CD4-positive, alpha-beta T cell treated with Interferon gamma for 1 hour (primary cell): Measurements from ENCODE around the gene P2RX6.
A peak's percentile ranks its signal among the peaks of the same experiment; 100 is the strongest.

Experiments used
- DNase-seq: peaks from one replicate; pipeline ENCODE4 v3.0.0-alpha.2; 2020

P2RX6 gene

DNA sequence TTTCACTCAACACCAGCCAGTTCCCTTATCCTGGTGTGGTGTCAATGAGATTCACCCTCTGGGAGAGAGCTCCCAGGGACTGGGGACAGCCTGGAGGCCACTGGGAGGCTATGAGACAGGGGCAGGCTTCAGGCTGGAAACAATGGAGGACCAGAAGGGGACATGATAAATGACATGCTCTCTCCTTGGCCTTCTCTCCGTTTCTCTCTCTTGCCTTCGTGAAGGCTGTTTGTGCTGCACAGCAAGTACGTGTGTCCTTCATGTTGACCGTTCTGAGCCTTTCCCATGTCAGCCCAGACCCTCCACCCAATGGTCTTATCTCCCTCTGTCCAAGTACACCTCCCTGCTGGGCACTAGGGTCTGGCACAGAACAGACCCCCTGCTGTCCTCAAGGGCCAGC is 34.4 kb upstream of the P2RX6 start:
- DNase-seq: no peak

DNA sequence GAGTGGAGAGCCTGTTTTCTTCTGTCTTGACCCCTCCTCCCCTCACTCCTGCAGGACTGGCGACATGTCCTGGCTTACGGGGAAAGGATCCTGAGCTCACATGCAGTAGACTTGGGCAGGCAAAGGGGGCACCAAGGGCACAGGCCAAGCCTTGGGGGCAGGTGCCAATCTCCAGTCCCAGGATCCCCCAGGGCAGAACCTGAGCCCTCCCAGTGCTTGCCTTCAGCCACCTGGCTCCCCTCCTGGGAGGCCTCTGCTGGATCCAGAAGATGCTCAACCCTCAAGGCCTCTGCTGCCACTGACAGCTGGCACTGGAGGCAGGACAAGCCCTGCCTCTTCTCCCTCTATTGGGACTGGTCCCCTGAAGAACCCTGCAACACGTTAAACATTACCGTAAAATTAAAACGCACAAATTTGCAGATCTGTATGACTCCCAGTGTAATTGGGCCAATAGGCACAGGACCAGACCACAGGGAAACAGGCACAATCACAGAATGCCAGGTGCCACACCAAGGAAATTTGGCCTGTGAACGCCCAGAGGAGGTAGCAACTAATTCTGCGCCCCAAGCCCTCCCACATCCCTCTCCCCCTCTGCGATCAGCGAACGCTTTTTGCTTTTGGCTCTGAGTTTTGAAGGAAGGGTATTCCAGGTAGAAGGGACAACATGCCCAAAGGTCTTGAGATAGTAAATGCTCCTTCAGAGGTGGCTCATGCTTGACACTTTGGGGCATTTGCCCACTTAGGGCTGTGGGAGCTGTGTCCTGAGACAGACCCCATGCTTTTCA is 33.8 kb upstream of the P2RX6 start:
- DNase-seq: no peak

DNA sequence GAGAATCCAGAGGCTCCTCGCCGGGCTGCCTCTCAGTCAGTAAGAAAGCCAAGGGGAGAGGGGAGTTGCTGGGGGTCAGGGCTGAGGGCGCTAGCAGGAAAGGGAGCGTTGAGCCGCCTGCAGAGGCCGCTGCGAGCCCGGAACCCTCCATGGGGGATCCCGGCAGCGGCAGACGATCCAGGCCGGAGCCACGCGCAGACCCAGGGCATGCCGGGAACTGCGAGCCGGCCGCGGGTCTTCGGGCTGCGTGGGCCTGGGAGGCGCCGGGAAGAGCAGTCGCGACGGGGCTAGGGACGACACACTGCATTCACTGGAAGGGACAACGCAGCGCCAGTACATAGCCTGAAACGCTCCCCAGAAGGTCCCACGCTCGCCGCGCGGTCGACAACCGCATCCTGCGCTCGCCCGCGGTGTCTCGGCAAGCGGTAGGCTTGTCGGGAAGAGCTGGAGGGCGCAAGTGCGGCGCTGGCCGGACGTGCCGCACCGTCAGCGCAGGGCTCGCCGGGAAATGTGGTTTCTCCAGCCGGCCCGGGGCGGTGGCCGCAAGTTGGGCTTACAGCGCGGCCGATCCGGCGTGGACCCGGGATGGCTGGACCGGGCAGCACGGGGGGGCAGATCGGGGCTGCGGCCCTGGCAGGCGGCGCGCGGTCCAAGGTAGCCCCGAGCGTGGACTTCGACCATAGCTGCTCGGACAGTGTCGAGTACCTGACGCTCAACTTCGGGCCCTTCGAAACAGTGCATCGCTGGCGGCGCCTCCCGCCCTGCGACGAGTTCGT is 33.0 kb upstream of the P2RX6 start, which contains the start of gene LZTR1:
Gene LZTR1, plus strand, starts transcription at position 511 of the 776 bp plus-strand sequence. Its CDS starts 75 bp downstream, at position 586.
- peak; percentile 68 for DNase-seq

DNA sequence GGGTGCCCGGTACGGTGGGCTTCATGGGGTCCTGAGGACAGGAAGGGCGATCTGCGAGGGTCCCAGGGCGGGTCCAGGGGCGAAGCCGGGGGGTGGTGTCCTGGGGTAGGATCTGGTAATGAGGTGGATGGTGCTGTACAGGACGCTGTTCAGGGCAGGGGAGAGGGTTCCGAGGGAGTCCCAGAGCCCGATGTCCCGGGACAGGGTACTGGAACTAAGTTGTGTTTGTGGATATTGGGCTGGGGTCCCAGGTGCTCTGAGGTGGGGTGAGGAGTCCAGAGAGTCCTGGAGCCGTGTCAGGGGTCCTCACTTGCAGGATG is 32.4 kb upstream of the P2RX6 start:
- DNase-seq: no peak

DNA sequence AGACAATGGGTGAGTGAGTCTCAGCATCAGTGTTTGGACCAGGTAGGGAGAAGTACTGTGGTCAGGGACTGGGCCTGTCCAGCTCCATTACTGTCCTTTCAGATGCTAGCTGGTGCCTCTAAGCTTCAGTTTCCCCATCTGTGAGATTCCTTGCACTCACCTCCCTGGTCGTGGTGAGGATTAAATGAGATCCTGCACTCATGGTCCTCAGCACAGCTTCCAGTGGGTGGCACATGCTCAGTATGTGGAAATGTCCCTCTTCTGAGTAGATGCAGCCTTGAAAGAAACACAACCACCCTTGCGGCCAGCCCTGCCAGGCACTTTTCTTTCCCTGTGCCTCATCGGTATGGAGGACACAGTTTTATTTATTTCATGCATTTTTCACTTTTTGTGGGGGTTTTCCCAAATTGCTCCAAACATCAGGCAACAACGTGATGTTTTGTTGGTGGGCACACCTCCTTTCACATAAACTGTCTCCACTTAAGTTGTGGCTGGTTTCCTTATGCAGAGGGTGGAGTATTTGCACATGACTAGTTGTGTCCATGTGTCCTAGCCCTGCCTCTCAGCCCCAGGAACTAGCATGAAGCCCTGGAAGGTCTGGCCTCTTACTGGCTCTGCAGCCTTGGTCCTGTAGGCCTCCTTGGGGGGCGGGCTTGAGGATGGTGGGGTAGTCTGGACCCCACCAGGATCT is 31.7 kb upstream of the P2RX6 start:
- no peak for DNase-seq

DNA sequence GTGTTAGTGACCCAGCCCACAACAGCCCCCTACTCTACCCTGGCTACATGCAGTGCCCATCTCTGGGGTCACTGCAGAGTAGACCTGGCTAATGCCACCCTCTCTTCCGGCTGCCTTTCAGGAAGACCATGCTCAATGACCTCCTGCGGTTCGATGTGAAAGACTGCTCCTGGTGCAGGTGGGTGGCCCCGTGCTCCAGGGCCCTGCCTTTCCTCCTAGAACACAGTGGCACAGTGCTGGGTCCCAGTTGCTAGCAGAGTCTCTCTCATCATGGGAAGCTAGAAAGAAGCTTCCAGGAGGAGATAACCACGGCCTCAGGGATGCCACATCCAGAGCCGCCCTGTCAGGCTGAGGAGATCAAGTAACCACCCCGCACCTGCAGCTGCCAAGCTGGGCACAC is 29.2 kb upstream of the P2RX6 start:
- no peak for DNase-seq

- DNase-seq: no peak
Measured at GRCh38 chr22:20986365-20986764, 28.6 kb upstream of the P2RX6 start.

DNA sequence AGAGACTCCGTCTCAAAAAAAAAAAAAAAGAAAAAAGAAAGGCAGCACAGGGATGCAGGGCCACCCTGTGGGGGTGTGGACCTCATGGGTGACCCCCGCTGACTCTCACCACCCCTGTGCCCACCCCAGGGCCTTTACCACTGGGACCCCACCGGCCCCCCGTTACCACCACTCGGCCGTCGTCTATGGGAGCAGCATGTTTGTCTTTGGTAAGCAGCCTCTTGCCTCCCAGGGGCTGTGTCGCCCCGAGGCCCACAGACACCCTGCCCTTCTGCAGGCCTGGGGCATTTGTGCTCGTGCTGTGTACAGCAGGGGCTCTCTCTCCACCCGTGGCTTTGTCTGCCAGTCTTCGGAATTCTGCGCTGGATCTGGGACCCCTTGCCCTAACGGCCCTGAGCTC is 27.6 kb upstream of the P2RX6 start:
- DNase-seq: no peak

DNA sequence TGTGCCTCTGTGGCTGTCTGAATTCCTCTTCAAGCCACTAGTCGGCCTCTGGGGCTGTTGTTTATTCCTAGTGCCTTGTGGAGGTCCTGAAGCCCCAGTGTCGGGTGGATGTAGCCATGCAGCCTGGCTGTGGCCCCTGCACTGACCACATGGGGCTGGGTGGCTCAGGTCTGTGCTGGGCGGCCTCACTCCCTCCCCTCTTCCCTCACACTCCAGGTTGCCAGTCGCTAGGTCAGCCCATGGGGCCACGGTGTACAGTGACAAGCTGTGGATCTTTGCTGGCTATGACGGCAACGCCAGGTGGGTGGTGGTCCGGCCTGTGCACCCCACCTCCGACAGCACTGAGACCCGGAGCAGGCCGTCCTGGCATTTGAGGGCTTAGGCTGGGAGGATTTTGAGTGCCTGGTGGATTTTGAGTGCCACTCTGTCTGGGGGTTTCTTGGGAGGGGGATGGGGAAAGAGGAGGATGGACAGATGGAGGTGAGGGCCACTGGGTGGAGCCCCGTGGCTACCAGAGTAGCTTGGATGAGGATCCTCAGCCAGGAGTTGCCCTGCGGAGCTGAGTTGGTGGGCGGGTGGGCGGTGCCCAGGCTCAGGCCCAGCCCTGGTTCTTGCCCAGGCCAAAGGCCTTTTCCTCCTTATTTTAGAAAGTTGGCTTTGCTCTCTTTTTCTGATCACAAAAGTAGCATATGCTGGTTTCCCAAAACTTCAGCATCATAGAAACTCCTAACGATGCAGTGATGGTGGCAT is 26.2 kb upstream of the P2RX6 start:
- DNase-seq: no peak

DNA sequence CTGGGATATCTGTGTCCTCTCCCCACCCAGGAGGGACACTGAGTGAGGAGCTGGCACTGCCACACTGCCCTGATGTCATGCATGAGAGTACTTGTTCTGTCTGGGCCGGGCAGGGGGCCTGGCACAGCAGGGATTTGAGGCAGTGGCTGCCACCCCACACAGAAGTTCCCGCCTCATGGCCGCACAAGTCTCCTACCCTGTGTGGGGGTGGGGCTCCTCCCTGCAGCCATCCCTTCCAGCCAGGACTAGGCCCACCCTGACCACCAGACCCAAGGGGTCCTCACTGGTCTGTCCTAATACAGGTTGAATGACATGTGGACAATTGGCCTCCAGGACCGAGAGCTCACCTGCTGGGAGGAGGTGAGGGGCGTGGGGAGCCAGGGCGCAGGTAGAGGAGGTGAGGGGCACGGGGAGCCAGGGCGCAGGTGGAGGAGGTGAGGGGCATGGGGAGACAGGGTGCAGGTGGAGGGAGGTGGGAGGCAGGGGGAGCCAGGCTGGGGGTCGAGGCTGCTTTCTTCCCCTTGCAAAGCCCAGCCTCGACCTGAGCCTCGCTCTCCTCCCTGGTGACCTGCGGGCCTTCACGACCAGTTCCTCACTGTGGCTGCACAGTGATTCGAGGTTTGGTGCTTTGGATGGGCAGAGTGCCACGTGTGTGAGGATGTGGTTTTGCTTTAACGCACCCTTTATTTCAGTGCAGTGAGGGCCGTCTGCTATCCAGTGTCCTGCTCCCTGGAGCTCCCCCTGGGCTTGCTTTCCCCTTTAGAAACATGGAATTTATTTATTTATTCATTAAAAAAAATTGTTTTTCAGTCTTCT is 25.4 kb upstream of the P2RX6 start:
- DNase-seq: no peak

GRCh38 chr22:20990184-20991180 is 24.5 kb upstream of the P2RX6 start:
- DNase-seq: no peak

DNA sequence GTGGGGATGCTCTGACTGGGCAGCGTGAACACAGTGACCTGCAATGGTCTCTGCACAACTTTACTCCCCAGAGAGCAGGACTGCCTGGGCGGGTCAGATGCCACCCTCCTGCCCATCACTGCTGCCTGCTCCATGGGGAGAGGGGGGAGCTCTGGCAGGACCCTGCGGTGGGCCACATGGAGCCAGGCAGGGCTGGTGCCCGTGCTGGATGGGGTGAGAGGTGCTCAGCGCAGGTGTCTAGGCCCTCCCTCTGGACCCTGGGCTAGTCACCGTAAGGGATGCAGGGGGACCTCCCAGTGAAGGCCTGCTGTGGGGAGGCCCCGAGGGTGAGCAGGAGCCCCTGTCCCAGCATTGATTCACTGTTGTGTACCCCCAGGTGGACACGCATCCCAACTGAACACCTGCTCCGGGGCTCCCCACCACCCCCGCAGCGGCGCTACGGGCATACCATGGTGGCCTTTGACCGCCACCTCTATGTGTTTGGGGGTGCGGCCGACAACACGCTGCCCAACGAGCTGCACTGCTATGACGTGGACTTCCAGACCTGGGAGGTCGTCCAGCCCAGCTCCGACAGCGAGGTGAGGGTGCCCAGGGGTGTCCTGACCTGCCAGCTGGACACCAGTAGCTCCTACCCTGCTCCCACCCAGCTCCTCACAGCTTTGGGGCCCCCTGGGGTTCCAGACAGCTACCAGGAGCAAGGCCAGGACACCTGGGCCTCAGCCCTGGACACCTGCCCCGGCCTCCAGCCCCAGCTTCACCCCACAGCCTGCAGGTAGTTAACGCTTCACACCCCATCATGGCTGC is 23.5 kb upstream of the P2RX6 start:
- DNase-seq: no peak

- no peak for DNase-seq
Measured at GRCh38 chr22:20992056-20992442, 22.9 kb upstream of the P2RX6 start.

GRCh38 chr22:20992456-20993303 is 22.3 kb upstream of the P2RX6 start:
- DNase-seq: no peak

- no peak for DNase-seq
Measured at GRCh38 chr22:20993304-20994127, 21.4 kb upstream of the P2RX6 start.

- DNase-seq: no peak
Measured at GRCh38 chr22:20994128-20994901, 20.6 kb upstream of the P2RX6 start.

DNA sequence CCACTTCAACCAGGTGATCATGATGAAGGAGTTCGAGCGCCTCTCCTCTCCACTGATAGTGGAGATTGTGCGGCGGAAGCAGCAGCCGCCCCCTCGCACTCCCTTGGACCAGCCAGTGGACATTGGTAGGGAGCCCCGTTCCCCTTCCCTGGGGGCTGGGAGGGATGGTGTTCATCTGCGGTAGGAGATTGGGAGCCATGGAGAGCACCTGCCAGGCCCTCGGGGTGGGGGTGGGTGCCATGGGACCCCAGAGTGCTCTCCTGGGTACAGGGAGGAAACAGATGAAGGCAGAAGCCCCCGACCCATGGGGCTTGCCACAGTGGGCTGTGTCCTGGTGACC is 20.1 kb upstream of the P2RX6 start:
- DNase-seq: no peak
